HUES64 (cell line): ENCODE results near the gene TMPRSS5.
"Not testable (repeated sequence)": the region's sequence is repeated elsewhere in the genome, so short reads cannot be mapped to it uniquely, and the experiment has no call there.

ENCODE experiments used
- H3K27ac ChIP-seq: 2 replicates; pipeline ENCODE4 v1.7.0; 2013; ENCODE audit warnings: low read depth, low read length, inconsistent platforms
- H3K27me3 ChIP-seq: 2 replicates; pipeline ENCODE4 v1.6.1; 2013; ENCODE audit warnings: mild to moderate bottlenecking, low read length; ENCODE audit not compliant: insufficient read depth
- H3K36me3 ChIP-seq: 2 replicates; pipeline ENCODE4 v1.6.1; 2013; ENCODE audit warnings: mild to moderate bottlenecking, low read length; ENCODE audit not compliant: insufficient read depth
- H3K4me1 ChIP-seq: 2 replicates; pipeline ENCODE4 v1.6.1; 2013; ENCODE audit warnings: mild to moderate bottlenecking, low read length, moderate library complexity; ENCODE audit not compliant: insufficient read depth
- H3K4me3 ChIP-seq: 2 replicates; pipeline ENCODE4 v1.5.1; 2013; ENCODE audit warnings: mild to moderate bottlenecking, low read length, moderate library complexity
- H3K9ac ChIP-seq: 2 replicates; pipeline ENCODE4 v1.6.1; 2013; ENCODE audit warnings: mild to moderate bottlenecking, low read depth, low read length
- H3K9me3 ChIP-seq: 2 replicates; pipeline ENCODE4 v1.6.1; 2013; ENCODE audit warnings: low read depth, low read length; ENCODE audit not compliant: insufficient read depth
- WGBS: fragments of 150-250, 120-280 bp; methylation state at CpG from one replicate; pipeline ENCODE4 v1.1.7; 2013; ENCODE audit warnings: missing lambda C conversion rate; 5-methylcytosine and 5-hydroxymethylcytosine counted together

TMPRSS5 gene

GRCh38 chr11:113681282-113681681 lies 24.8 kb downstream of the TMPRSS5 start:
- H3K36me3 ChIP-seq = no peaks in the 10 kb centered on the region
- 93% methylated on average over 6 of the region's 6 CpGs for WGBS
- H3K4me3 ChIP-seq = no peak overlapping the region
- H3K27ac ChIP-seq = no peak overlapping the region
- H3K9me3 ChIP-seq = no peaks in the 10 kb centered on the region
- no peaks in the 10 kb centered on the region for H3K4me1 ChIP-seq
- H3K27me3 ChIP-seq = no peaks in the 10 kb centered on the region
- no peak overlapping the region for H3K9ac ChIP-seq

- Histone ChIP-seq H3K4me1 (peaks cover 9% of the 10 kb centered on the region), H3K36me3 (no peaks in the 10 kb centered on the region), H3K4me3 (no peak overlapping the region), H3K27me3 (no peaks in the 10 kb centered on the region), H3K9me3 (no peaks in the 10 kb centered on the region), H3K9ac (no peak overlapping the region), H3K27ac (no peak overlapping the region)
- WGBS = 92% methylated on average over 5 of the region's 5 CpGs
Observed at GRCh38 chr11:113677685-113678084, 28.4 kb downstream of the TMPRSS5 start.

DNA sequence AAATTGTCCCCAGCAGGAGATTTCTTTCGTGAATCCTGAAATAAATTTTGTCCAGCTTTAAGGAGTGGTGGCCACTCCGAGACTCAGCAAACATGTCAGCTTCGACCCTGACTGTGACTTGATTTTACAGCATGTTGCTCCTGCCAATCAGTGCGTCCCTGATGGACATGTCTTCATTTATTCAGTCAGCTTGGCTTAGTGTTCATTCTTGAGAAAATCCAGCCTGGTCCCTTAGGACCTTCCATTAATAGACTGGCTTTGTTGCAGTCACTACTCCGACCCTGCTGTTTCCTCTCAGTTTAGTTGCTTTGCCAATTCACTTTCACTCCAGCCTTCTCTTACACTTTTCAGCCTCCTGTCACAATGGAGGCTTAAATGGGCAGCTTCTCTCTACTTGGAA lies 30.5 kb downstream of the TMPRSS5 start:
- Histone ChIP-seq H3K36me3 (no peaks in the 10 kb centered on the region), H3K27ac (no peak overlapping the region), H3K27me3 (no peaks in the 10 kb centered on the region)

GRCh38 chr11:113675003-113675561 lies 31.0 kb downstream of the TMPRSS5 start:
- H3K9me3 ChIP-seq = no peaks in the 10 kb centered on the region
- H3K27ac ChIP-seq = no peak overlapping the region
- WGBS = 79% methylated on average over 5 of the region's 5 CpGs
- peaks cover 9% of the 10 kb centered on the region for H3K4me1 ChIP-seq
- H3K27me3 ChIP-seq = no peaks in the 10 kb centered on the region
- H3K9ac ChIP-seq = no peak overlapping the region
- no peaks in the 10 kb centered on the region for H3K36me3 ChIP-seq
- no peak overlapping the region for H3K4me3 ChIP-seq

More for the DNA sequence above, 30.5 kb downstream of the TMPRSS5 start:
- 93% methylated on average over 5 of the region's 5 CpGs for WGBS
- Histone ChIP-seq H3K9me3 (no peaks in the 10 kb centered on the region), H3K4me1 (peaks cover 9% of the 10 kb centered on the region), H3K9ac (no peak overlapping the region), H3K4me3 (no peak overlapping the region)

- no peak overlapping the region for H3K4me3 ChIP-seq
- no peak overlapping the region for H3K9ac ChIP-seq
- H3K36me3 ChIP-seq = no peaks in the 10 kb centered on the region
- H3K9me3 ChIP-seq = no peaks in the 10 kb centered on the region
- 72% methylated on average over 3 of the region's 3 CpGs for WGBS
- H3K27me3 ChIP-seq = no peaks in the 10 kb centered on the region
- H3K27ac ChIP-seq = no peak overlapping the region
- peaks cover 17% of the 10 kb centered on the region for H3K4me1 ChIP-seq
Observed at GRCh38 chr11:113674397-113674685, 31.8 kb downstream of the TMPRSS5 start.

GRCh38 chr11:113673550-113674396 lies 32.3 kb downstream of the TMPRSS5 start:
- 79% methylated on average over 4 of the region's 4 CpGs for WGBS
- Histone ChIP-seq H3K36me3 (no peaks in the 10 kb centered on the region), H3K4me3 (no peak overlapping the region), H3K9ac (no peak overlapping the region), H3K27ac (no peak overlapping the region; the same call in 1 of the 2 replicates), H3K4me1 (peaks cover 22% of the 10 kb centered on the region), H3K27me3 (no peaks in the 10 kb centered on the region), H3K9me3 (no peaks in the 10 kb centered on the region)

GRCh38 chr11:113671914-113672313 lies 34.2 kb downstream of the TMPRSS5 start:
- not testable (repeated sequence) for H3K27me3 ChIP-seq, H3K9ac ChIP-seq, H3K36me3 ChIP-seq, H3K27ac ChIP-seq, H3K9me3 ChIP-seq, H3K4me3 ChIP-seq
- H3K4me1 ChIP-seq = peaks cover 23% of the 10 kb centered on the region
- 92% methylated on average over 2 of the region's 3 CpGs for WGBS

DNA sequence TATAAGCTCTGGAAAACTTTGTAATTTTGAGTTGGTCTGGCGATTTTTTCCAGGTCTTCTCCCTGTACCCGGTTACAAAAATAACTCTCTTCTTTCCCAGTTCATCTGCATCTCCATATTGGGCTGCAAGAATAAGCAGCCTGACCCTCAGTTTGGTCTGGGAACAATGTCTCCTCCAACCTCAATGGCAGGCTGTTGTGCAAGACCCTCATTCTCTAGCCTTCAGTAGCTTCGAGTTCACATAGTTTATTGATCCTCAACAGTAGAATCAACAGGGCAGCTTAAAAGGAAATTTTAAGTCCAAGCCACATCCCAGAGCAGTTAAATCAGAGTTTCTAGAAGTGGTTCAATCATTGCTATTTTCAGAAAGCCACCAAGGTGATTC lies 35.3 kb downstream of the TMPRSS5 start:
- Histone ChIP-seq H3K4me3 (no peak overlapping the region), H3K36me3 (no peaks in the 10 kb centered on the region)
- 94% methylated on average over 3 of the region's 3 CpGs for WGBS

GRCh38 chr11:113670149-113670830 lies 35.8 kb downstream of the TMPRSS5 start:
- Histone ChIP-seq H3K27ac (no peak overlapping the region), H3K9me3 (peaks cover 11% of the 10 kb centered on the region; the same call in 1 of the 2 replicates), H3K36me3 (no peaks in the 10 kb centered on the region), H3K4me1 (peaks cover 23% of the 10 kb centered on the region), H3K9ac (no peak overlapping the region), H3K27me3 (no peaks in the 10 kb centered on the region), H3K4me3 (no peak overlapping the region)

More for the DNA sequence above, 35.3 kb downstream of the TMPRSS5 start:
- Histone ChIP-seq H3K27me3 (no peaks in the 10 kb centered on the region), H3K9ac (no peak overlapping the region), H3K9me3 (peaks cover 10% of the 10 kb centered on the region; the same call in 1 of the 2 replicates), H3K4me1 (peaks cover 23% of the 10 kb centered on the region), H3K27ac (no peak overlapping the region)

DNA sequence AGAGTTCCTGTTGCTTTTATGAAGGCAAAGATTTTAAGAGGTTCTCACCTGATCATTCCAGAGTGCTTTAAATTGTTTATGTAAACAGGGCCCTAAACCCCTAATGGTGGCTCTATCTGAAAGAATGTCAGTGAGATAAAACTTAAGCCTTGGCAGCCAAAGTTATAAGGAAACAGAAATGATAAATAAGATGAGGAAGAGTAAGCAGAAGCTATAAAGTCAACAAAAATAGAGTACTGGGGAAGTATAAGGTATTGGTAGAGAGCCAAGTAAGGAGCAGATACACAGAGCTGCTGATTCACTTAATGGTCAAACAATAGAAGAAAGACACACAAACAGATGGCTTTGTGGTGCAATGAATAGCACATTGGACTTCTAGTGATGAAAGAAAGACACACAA lies 37.9 kb downstream of the TMPRSS5 start:
- peaks cover 16% of the 10 kb centered on the region for H3K4me1 ChIP-seq
- H3K4me3 ChIP-seq = no peak overlapping the region
- H3K9ac ChIP-seq = no peak overlapping the region
- no peak overlapping the region for H3K27ac ChIP-seq
- peaks cover 11% of the 10 kb centered on the region; the same call in 1 of the 2 replicates for H3K9me3 ChIP-seq
- H3K27me3 ChIP-seq = no peaks in the 10 kb centered on the region
- H3K36me3 ChIP-seq = no peaks in the 10 kb centered on the region

DNA sequence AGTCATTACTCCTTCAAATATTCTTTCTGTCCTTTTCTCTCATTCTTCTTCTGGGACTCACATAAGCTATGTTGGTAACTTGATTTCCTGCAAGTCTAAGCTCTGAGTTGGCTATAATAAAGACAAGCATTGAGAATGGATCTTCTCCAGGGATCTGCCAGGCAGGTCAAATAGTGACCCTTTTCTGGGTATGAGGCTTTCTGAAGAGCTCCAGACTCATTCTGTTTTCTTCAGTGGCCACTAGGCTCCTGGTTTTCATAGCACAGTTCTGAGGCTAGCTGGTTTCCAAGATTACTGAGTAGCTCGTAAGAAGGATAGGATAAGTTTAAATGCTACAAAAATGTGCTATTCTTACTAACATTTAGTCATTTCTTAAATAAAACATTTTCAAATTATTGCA lies 38.3 kb downstream of the TMPRSS5 start:
- no CpG with 5 or more reads among the region's 1 CpG for WGBS
- Histone ChIP-seq H3K4me1 (peaks cover 14% of the 10 kb centered on the region), H3K9me3 (peaks cover 11% of the 10 kb centered on the region; the same call in 1 of the 2 replicates), H3K27ac (no peak overlapping the region), H3K27me3 (no peaks in the 10 kb centered on the region), H3K4me3 (no peak overlapping the region), H3K36me3 (no peaks in the 10 kb centered on the region), H3K9ac (no peak overlapping the region)
